ENCODE data around the gene KLHL15.

GRCh38 chrX:24002167-24002566 is 24.8 kb downstream of the KLHL15 start:
- TF ChIP-seq CTCF (IDR thresholded peaks at IDR 0.05) (no peak), POLR2A (IDR thresholded peaks at IDR 0.05) (no peak), POLR2AphosphoS5 (IDR thresholded peaks at IDR 0.05) (no peak)
